PC-9 (cell line): ENCODE measurements around the gene KIAA1217. TPM values are rescaled to one million over a fixed set of nuclear protein-coding genes. Genes with fewer than 3 reads are reported as not detected.

Source experiments
- BruUV-seq: library from RNA; stranded (reverse); fragments of 400-500 nt; replicated peaks from 2 replicates; lab custom pipeline; 2021; lab: Mats Ljungman, UMichigan
- CTCF ChIA-PET: fragments of 300-600 bp; sonication (Branson Sonifier 250); formaldehyde crosslinking; loops from one replicate; lab custom pipeline; 2022; ENCODE audit warnings: antibody characterized with exemption; lab: Charles Lee
- POLR2A ChIA-PET: fragments of 300-600 bp; sonication (Branson Sonifier 250); formaldehyde crosslinking; loops from one replicate; lab custom pipeline; 2022; ENCODE audit warnings: antibody characterized with exemption; ENCODE audit not compliant: unreplicated experiment; lab: Charles Lee
- DNase-seq, 2 experiments: peaks; one replicate each; pipeline versions ENCODE4 v3.0.0 to v3.0.0-alpha.2; 2015 to 2022; ENCODE audit warnings: mixed read lengths in 1 of 2
- H2AFZ ChIP-seq: fragments of 200-600 bp; sonication (generic); 2 replicates; pipeline ENCODE4 v1.8.1; 2017; ENCODE audit warnings: antibody characterized with exemption
- H3F3A ChIP-seq: fragments of 200-600 bp; sonication (generic); 2 replicates; pipeline ENCODE4 v1.8.1; 2017; ENCODE audit warnings: antibody characterized with exemption, mild to moderate bottlenecking, low read depth; ENCODE audit not compliant: insufficient read depth
- H3K27ac ChIP-seq: fragments of 200-600 bp; sonication (generic); 2 replicates; pipeline ENCODE4 v1.6.1; 2016; ENCODE audit warnings: mixed run types
- H3K27me3 ChIP-seq: fragments of 200-600 bp; sonication (generic); 2 replicates; pipeline ENCODE4 v1.6.1; 2016; ENCODE audit warnings: low read depth, mixed run types; ENCODE audit not compliant: insufficient read depth
- H3K36me3 ChIP-seq: fragments of 200-600 bp; sonication (generic); 2 replicates; pipeline ENCODE4 v1.6.1; 2016; ENCODE audit warnings: low read depth, mixed run types
- H3K4me1 ChIP-seq: fragments of 200-600 bp; sonication (generic); replicated peaks from 2 replicates; pipeline ENCODE4 v1.6.1; 2016; ENCODE audit warnings: mixed run types; ENCODE audit not compliant: insufficient read depth
- H3K4me2 ChIP-seq: fragments of 200-600 bp; sonication (generic); 2 replicates; pipeline ENCODE4 v1.6.1; 2017; ENCODE audit warnings: mixed run types
- H3K4me3 ChIP-seq: fragments of 200-600 bp; sonication (generic); 2 replicates; pipeline ENCODE4 v1.6.1; 2016; ENCODE audit warnings: mixed run types
- H3K79me2 ChIP-seq: fragments of 200-600 bp; sonication (generic); 2 replicates; pipeline ENCODE4 v1.6.1; 2017; ENCODE audit warnings: low read depth, mixed run types
- H3K9me2 ChIP-seq: fragments of 200-600 bp; sonication (generic); 2 replicates; pipeline ENCODE4 v1.8.1; 2017; ENCODE audit warnings: mild to moderate bottlenecking; ENCODE audit not compliant: insufficient read depth
- H3K9me3 ChIP-seq: fragments of 200-600 bp; sonication (generic); 2 replicates; pipeline ENCODE4 v1.8.1; 2016; ENCODE audit warnings: low read depth; ENCODE audit not compliant: insufficient read depth
- H4K20me1 ChIP-seq: fragments of 200-600 bp; sonication (generic); 2 replicates; pipeline ENCODE4 v1.8.1; 2017; ENCODE audit not compliant: insufficient read depth
- CTCF ChIP-seq: fragments of 200-600 bp; sonication (generic); conservative IDR thresholded peaks from 2 replicates; pipeline ENCODE4 v1.6.1; 2017; ENCODE audit warnings: mixed run types, antibody characterized with exemption, mild to moderate bottlenecking, moderate library complexity
- EZH2 ChIP-seq: fragments of 200-600 bp; sonication (generic); IDR thresholded peaks from 2 replicates; pipeline ENCODE4 v1.8.0; 2017; ENCODE audit warnings: antibody characterized with exemption, low read depth
- intact Hi-C: fragments of 100-400 bp; cut with micrococcal nuclease; formaldehyde crosslinking; loops from one replicate; pipeline ENCODE4 v1.10.0; 2022; ENCODE audit not compliant: unreplicated experiment
- total RNA-seq: library from RNA; stranded (reverse); gene quantifications from 2 replicates; pipeline ENCODE4 v1.2.3, GENCODE V29; 2021

The KIAA1217 gene
- total RNA-seq, 1 experiment from 2014 or later, result 41.1 TPM

GRCh38 chr10:24568042-24568441, 359.1 kb downstream of the KIAA1217 start:
- H3K27me3 ChIP-seq, result no peaks in the 10 kb centered on the region
- ChIA-PET POLR2A (no interaction called here), CTCF (no interaction called here)
- no peak overlapping the region for H3K4me3 ChIP-seq
- H3K4me1 ChIP-seq, result no peaks in the 10 kb centered on the region
- H3K27ac ChIP-seq, result no peak overlapping the region
- DNase-seq, result no peak
- no peaks in the 10 kb centered on the region for H4K20me1 ChIP-seq
- H3K79me2 ChIP-seq, result no peaks in the 10 kb centered on the region
- intact Hi-C loops, result no loop called here
- H3K9me3 ChIP-seq, result no peaks in the 10 kb centered on the region
- TF ChIP-seq EZH2 (no peak), CTCF (no peak)
- H3K36me3 ChIP-seq, result no peaks in the 10 kb centered on the region
- H2AFZ ChIP-seq, result no peak overlapping the region
- BruUV-seq, result no TSS peak
- H3K9me2 ChIP-seq, result no peaks in the 10 kb centered on the region
- H3K4me2 ChIP-seq, result no peak overlapping the region
- H3F3A ChIP-seq, result no peaks in the 10 kb centered on the region

- H3K4me3 ChIP-seq, result no peak overlapping the region
- BruUV-seq, result no TSS peak
- H3F3A ChIP-seq, result no peaks in the 10 kb centered on the region
- no peaks in the 10 kb centered on the region for H3K36me3 ChIP-seq
- H3K27ac ChIP-seq, result no peak overlapping the region
- POLR2A ChIA-PET, result no interaction called here
- H3K4me2 ChIP-seq, result no peak overlapping the region
- H3K27me3 ChIP-seq, result no peaks in the 10 kb centered on the region
- CTCF ChIA-PET, result no interaction called here
- no peaks in the 10 kb centered on the region for H3K79me2 ChIP-seq
- H2AFZ ChIP-seq, result no peak overlapping the region
- TF ChIP-seq EZH2 (no peak), CTCF (no peak)
- no peaks in the 10 kb centered on the region for H3K4me1 ChIP-seq
- H3K9me2 ChIP-seq, result no peaks in the 10 kb centered on the region
- no peaks in the 10 kb centered on the region for H4K20me1 ChIP-seq
- H3K9me3 ChIP-seq, result no peaks in the 10 kb centered on the region
- intact Hi-C loops, result no loop called here
- DNase-seq, result no peak
Observed at GRCh38 chr10:24569330-24569796, 360.4 kb downstream of the KIAA1217 start.

GRCh38 chr10:24569828-24570657, 361.1 kb downstream of the KIAA1217 start:
- Histone ChIP-seq H4K20me1 (no peaks in the 10 kb centered on the region), H3K27me3 (no peaks in the 10 kb centered on the region), H3K27ac (no peak overlapping the region), H3K79me2 (no peaks in the 10 kb centered on the region), H3K36me3 (no peaks in the 10 kb centered on the region), H3K9me2 (no peaks in the 10 kb centered on the region), H3K4me3 (no peak overlapping the region), H3K4me2 (no peak overlapping the region), H3K9me3 (no peaks in the 10 kb centered on the region), H2AFZ (no peak overlapping the region), H3K4me1 (no peaks in the 10 kb centered on the region), H3F3A (no peaks in the 10 kb centered on the region)
- CTCF ChIA-PET, result no interaction called here
- intact Hi-C loops, result no loop called here
- TF ChIP-seq EZH2 (no peak), CTCF (no peak)
- no TSS peak for BruUV-seq
- POLR2A ChIA-PET, result no interaction called here
- no peak for DNase-seq
